ENCODE measurements around the gene RNF19B. TPM values are rescaled to one million over a fixed set of nuclear protein-coding genes. Genes with fewer than 3 reads are reported as not detected.

Gene RNF19B
- total and polyA plus RNA-seq, 2 of the 13 experiments (the other 11 are each of a cell fraction or from before 2014, with no cell fraction given) = 15.3 to 22.5 TPM

- no peak for TF ChIP-seq KLF9 (CRISPR knock-in tag; IDR thresholded peaks at IDR 0.05; ENCODE audit: low read depth)
- no peak for TF ChIP-seq ZNF275 (CRISPR knock-in tag; IDR thresholded peaks at IDR 0.05; ENCODE audit: borderline replicate concordance)
- TF ChIP-seq ATF2 (CRISPR knock-in tag; IDR thresholded peaks at IDR 0.05) = 0 out of 2 replicates have a peak, but pooled peaks have one; percentile 24
- TF ChIP-seq ZNF777 (CRISPR knock-in tag; IDR thresholded peaks at IDR 0.05) = peak; percentile 51; the same call in 1 of the 2 replicates
- no peak for TF ChIP-seq BRD4 (CRISPR knock-in tag; IDR thresholded peaks at IDR 0.05)
- TF ChIP-seq GMEB1 (CRISPR knock-in tag; IDR thresholded peaks at IDR 0.05; ENCODE audit: borderline replicate concordance) = peak; percentile 61; the same call in 1 of the 2 replicates
- peak; percentile 64; the same call in 1 of the 2 replicates for TF ChIP-seq ARHGAP35 (CRISPR knock-in tag; IDR thresholded peaks at IDR 0.05; ENCODE audit: borderline replicate concordance)
- TF ChIP-seq CSRNP2 (CRISPR knock-in tag; conservative IDR thresholded peaks at IDR 0.05; ENCODE audit: low read depth) = no peak
- TF ChIP-seq TCF7 (IDR thresholded peaks at IDR 0.05; ENCODE audit: low read depth) = no peak
- TF ChIP-seq TEF (CRISPR knock-in tag; IDR thresholded peaks at IDR 0.05) = no peak
- TF ChIP-seq AHR (CRISPR knock-in tag; IDR thresholded peaks at IDR 0.05) = peak; percentile 85
- peak; percentile 61; the same call in 1 of the 2 replicates for TF ChIP-seq ARID4A (CRISPR knock-in tag; IDR thresholded peaks at IDR 0.05; ENCODE audit: borderline replicate concordance)
- TF ChIP-seq SRSF9 (IDR thresholded peaks at IDR 0.05; ENCODE audit: borderline replicate concordance, insufficient read depth, low read depth, low read length, poor library complexity, severe bottlenecking) = no peak
- TF ChIP-seq DNMT3B (CRISPR knock-in tag; conservative IDR thresholded peaks at IDR 0.05) = no peak
These were observed at the start of gene RNF19B (continued) for GRCh38 chr1:32964461-32965250.
